ENCODE measurements around the gene GNAS. TPM values are rescaled to one million over a fixed set of nuclear protein-coding genes. Genes with fewer than 3 reads are reported as not detected.
"Not testable (repeated sequence)": the region's sequence is repeated elsewhere in the genome, so short reads cannot be mapped to it uniquely, and the experiment has no call there.

Gene GNAS
- total RNA-seq, 1 donor from 2014 or later = 784 TPM

- TF ChIP-seq CTCF (IDR thresholded peaks at IDR 0.05) = no peak
- H3K4me1 Mint-ChIP-seq = no peaks in the 10 kb centered on the region
- DNase-seq (no peak), ATAC-seq (ENCODE audit: low read depth) (no peak)
- ChIA-PET POLR2A (no interaction called here), CTCF (no interaction called here)
- intact Hi-C loops (cut with micrococcal nuclease) = no loop called here
- no peak overlapping the region for H3K27ac Mint-ChIP-seq
- peaks cover 1% of the 10 kb centered on the region for H3K36me3 Mint-ChIP-seq (ENCODE audit: low read depth)
- no peaks in the 10 kb centered on the region for H3K9me3 Mint-ChIP-seq
- peaks cover 16% of the 10 kb centered on the region for H3K27me3 Mint-ChIP-seq
- H3K4me3 Mint-ChIP-seq = no peak overlapping the region
These were observed 36.5 kb upstream of the GNAS start for GRCh38 chr20:58816051-58816450.

DNA sequence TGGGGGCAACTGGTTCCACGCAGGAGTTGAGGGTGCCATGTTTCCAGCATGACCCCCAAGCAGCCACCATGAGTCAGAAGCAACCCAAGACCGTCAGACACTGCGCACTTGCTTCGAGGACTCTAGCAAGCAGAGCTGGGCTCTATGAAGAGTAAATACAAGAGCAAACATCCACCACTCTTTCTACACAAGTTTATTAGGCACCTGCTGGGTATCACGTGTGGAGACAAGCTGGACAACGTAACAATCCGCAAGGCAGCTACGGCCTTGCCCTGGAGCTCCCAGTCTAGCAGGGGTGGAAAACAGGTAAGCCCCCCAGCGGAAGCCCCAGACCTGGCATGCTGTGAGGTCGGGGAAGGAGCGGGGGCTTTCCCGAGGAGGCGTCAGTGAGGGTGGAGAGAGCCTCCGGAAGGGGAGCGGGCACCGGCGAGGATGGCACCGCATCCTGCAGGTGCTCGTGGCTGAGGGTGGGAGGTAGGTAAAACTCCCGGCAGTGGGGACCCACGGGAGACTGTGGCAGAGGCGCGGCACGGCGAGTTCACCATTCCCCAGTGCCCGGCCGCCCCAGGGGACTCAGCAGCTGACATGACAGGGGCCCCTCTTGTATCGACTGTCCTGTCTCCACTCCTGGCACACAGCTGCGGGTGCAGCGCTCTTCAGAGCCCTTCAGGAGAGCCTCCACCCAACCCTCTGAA is 35.4 kb upstream of the GNAS start:
- intact Hi-C loops (cut with micrococcal nuclease) = no loop called here
- Mint-ChIP-seq H3K27me3 (peaks cover 9% of the 10 kb centered on the region), H3K27ac (no peak overlapping the region), H3K9me3 (no peaks in the 10 kb centered on the region), H3K4me1 (no peaks in the 10 kb centered on the region), H3K4me3 (no peak overlapping the region), H3K36me3 (ENCODE audit: low read depth) (peaks cover 1% of the 10 kb centered on the region)
- DNase-seq = no peak
- POLR2A ChIA-PET = no interaction called here
- no peak for TF ChIP-seq CTCF (IDR thresholded peaks at IDR 0.05)
- CTCF ChIA-PET = no interaction called here
- no peak for ATAC-seq (ENCODE audit: low read depth)

- no peak for DNase-seq
- no peak overlapping the region for H3K4me3 Mint-ChIP-seq
- ChIA-PET CTCF (no interaction called here), POLR2A (no interaction called here)
- no peak for TF ChIP-seq CTCF (IDR thresholded peaks at IDR 0.05)
- peaks cover 1% of the 10 kb centered on the region for H3K36me3 Mint-ChIP-seq (ENCODE audit: low read depth)
- H3K27me3 Mint-ChIP-seq = peaks cover 9% of the 10 kb centered on the region
- no peak overlapping the region for H3K27ac Mint-ChIP-seq
- H3K4me1 Mint-ChIP-seq = no peaks in the 10 kb centered on the region
- H3K9me3 Mint-ChIP-seq = no peaks in the 10 kb centered on the region
- no peak for ATAC-seq (ENCODE audit: low read depth)
- intact Hi-C loops (cut with micrococcal nuclease) = no loop called here
These were observed 34.8 kb upstream of the GNAS start for GRCh38 chr20:58817748-58818147.

DNA sequence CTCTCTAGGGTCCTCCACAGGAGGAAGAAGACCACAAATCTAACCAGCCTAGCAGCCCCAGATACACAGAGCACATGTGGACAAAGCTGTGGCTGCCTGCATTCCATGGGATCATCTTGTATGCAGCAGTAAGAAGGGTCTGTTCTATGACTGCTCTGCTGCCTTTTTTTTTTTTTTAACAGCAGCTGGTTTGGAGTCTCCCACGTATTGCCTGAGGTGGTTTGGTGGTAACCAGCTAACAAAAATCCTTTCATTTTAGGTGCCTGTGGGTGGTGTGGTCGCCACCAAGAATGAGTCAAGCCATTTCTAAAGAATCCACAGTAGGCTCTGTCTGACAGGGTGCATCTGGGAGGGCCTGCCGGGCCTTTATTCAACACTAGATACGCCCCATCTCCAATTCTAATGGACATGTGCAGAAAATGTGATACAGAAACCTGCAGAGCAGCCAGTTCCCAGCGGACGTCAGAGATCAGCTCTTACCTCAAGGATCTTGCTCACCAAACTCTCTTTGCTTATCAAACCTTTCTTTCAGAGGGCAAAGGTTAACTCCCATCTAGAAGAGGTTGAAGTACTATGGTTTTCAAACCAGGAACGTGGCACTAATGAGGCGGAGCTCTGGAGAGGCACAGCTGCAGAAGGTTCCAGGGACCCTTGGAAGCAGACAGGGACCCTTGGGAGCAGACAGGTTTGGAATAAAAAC is 33.8 kb upstream of the GNAS start:
- no peak for DNase-seq
- no peak for TF ChIP-seq CTCF (IDR thresholded peaks at IDR 0.05)
- H3K4me3 Mint-ChIP-seq = no peak overlapping the region
- H3K9me3 Mint-ChIP-seq = no peaks in the 10 kb centered on the region
- intact Hi-C loops (cut with micrococcal nuclease) = no loop called here
- H3K36me3 Mint-ChIP-seq (ENCODE audit: low read depth) = peaks cover 1% of the 10 kb centered on the region
- CTCF ChIA-PET = no interaction called here
- ATAC-seq (ENCODE audit: low read depth) = no peak
- peaks cover 5% of the 10 kb centered on the region for H3K27me3 Mint-ChIP-seq
- POLR2A ChIA-PET = no interaction called here
- H3K4me1 Mint-ChIP-seq = no peaks in the 10 kb centered on the region
- H3K27ac Mint-ChIP-seq = no peak overlapping the region

- ATAC-seq (ENCODE audit: low read depth) = no peak
- TF ChIP-seq CTCF (IDR thresholded peaks at IDR 0.05) = no peak
- no peak for DNase-seq
- Mint-ChIP-seq H3K36me3 (ENCODE audit: low read depth) (peaks cover 1% of the 10 kb centered on the region), H3K27ac (no peak overlapping the region), H3K27me3 (peaks cover 5% of the 10 kb centered on the region), H3K9me3 (no peaks in the 10 kb centered on the region), H3K4me3 (no peak overlapping the region), H3K4me1 (no peaks in the 10 kb centered on the region)
- ChIA-PET CTCF (no interaction called here), POLR2A (no interaction called here)
- intact Hi-C loops (cut with micrococcal nuclease) = no loop called here
These were observed 32.6 kb upstream of the GNAS start for GRCh38 chr20:58819921-58820320.

DNA sequence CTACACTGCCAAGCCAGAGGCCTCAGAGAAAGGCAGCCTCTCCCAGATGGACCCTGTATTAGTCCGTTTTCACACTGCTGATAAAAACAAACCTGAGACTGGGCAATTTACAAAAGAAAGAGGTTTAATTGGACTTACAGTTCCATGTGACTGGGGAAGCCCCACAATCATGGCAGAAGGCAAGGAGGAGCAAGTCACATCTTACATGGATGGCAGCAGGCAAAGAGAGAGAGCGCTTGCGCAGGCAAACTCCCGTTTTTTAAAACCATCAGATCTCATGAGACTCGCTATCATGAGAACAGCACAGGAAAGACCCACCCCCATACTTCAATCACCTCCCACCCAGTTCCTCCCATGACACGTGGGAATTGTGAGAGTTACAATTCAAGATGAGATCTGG is 32.0 kb upstream of the GNAS start:
- H3K9me3 Mint-ChIP-seq; H3K36me3 Mint-ChIP-seq (ENCODE audit: low read depth); H3K4me1 Mint-ChIP-seq; CTCF ChIA-PET; H3K27ac Mint-ChIP-seq; DNase-seq; POLR2A ChIA-PET; intact Hi-C loops (cut with micrococcal nuclease); ATAC-seq (ENCODE audit: low read depth); H3K27me3 Mint-ChIP-seq; H3K4me3 Mint-ChIP-seq: not testable (repeated sequence)

All from activated B cell treated with CpG ODN at 0.5 μM for 24 hours (primary cell).